ENCODE measurements around the gene DET1.

Gene DET1

GRCh38 chr15:88467073-88467934, 79.2 kb downstream of the DET1 start, which contains the start of the genes MRPL46 and MRPS11:
Gene MRPL46, minus strand, starts transcription at chr15:88467388. Its CDS starts 11 bp downstream, at chr15:88467377.
Gene MRPS11, plus strand, starts transcription at chr15:88467708. Its CDS starts 10 bp downstream, at chr15:88467718.
- DNase-seq (ENCODE audit: low spot score) = peak; percentile 93

GRCh38 chr15:88465633-88466224, 80.8 kb downstream of the DET1 start:
- DNase-seq (ENCODE audit: low spot score) = no peak

GRCh38 chr15:88463870-88464532, 82.5 kb downstream of the DET1 start:
- DNase-seq (ENCODE audit: low spot score) = no peak

Measured in hematopoietic multipotent progenitor cell treated with erythropoietin and hydrocortisone succinate and interleukin-3 and kit ligand, for 15 days (in vitro differentiated cells).